H9 (cell line): ENCODE measurements around the gene KIF1A. TPM values are rescaled to one million over a fixed set of nuclear protein-coding genes. Genes with fewer than 3 reads are reported as not detected.
A peak's percentile ranks its signal among the peaks of the same experiment; 100 is the strongest.

Source experiments
- DNase-seq: peaks from one replicate; pipeline ENCODE4 v3.0.0-alpha.2; 2017
- H2AFZ ChIP-seq: one replicate; pipeline ENCODE4 v1.6.1; 2013; ENCODE audit warnings: mild to moderate bottlenecking, low read length, control low read depth, moderate library complexity
- H2AK5ac ChIP-seq: 2 replicates; pipeline ENCODE4 v1.6.1; 2013; ENCODE audit warnings: low read length, control low read depth, mixed read lengths; ENCODE audit not compliant: insufficient read length
- H2BK120ac ChIP-seq: one replicate; pipeline ENCODE4 v1.6.1; 2013; ENCODE audit warnings: low read depth, mild to moderate bottlenecking, low read length, control low read depth, inconsistent platforms; ENCODE audit not compliant: poor library complexity, severe bottlenecking
- H2BK12ac ChIP-seq: 2 replicates; pipeline ENCODE4 v1.6.1; 2013; ENCODE audit warnings: low read length, control low read depth, mixed read lengths, low read depth; ENCODE audit not compliant: insufficient read length
- H2BK15ac ChIP-seq: 2 replicates; pipeline ENCODE4 v1.6.1; 2013; ENCODE audit warnings: low read depth, low read length, control low read depth
- H2BK20ac ChIP-seq: one replicate; pipeline ENCODE4 v1.6.1; 2013; ENCODE audit warnings: low read depth, mild to moderate bottlenecking, low read length, control low read depth, inconsistent platforms; ENCODE audit not compliant: poor library complexity, severe bottlenecking
- H2BK5ac ChIP-seq: 2 replicates; pipeline ENCODE4 v1.6.1; 2013; ENCODE audit warnings: low read length, control low read depth, mixed read lengths; ENCODE audit not compliant: insufficient read length
- H3K14ac ChIP-seq: 2 replicates; pipeline ENCODE4 v1.6.1; 2013; ENCODE audit warnings: low read length, control low read depth; ENCODE audit not compliant: insufficient read depth
- H3K18ac ChIP-seq: 2 replicates; pipeline ENCODE4 v1.6.1; 2013; ENCODE audit warnings: low read depth, mild to moderate bottlenecking, mixed read lengths, low read length, control low read depth; ENCODE audit not compliant: insufficient read length
- H3K23ac ChIP-seq: 2 replicates; pipeline ENCODE4 v1.6.1; 2013; ENCODE audit warnings: low read length, control low read depth, mixed read lengths, low read depth; ENCODE audit not compliant: insufficient read length
- H3K23me2 ChIP-seq: 2 replicates; pipeline ENCODE4 v1.6.1; 2013; ENCODE audit warnings: low read depth, mild to moderate bottlenecking, mixed read lengths, low read length, control low read depth; ENCODE audit not compliant: insufficient read length, poor library complexity, severe bottlenecking
- H3K27ac ChIP-seq: 2 replicates; pipeline ENCODE4 v1.5.1; 2013; ENCODE audit warnings: low read length, control low read depth, mixed read lengths, low read depth; ENCODE audit not compliant: insufficient read length
- H3K27me3 ChIP-seq: 2 replicates; pipeline ENCODE4 v1.6.1; 2013; ENCODE audit warnings: low read length, control low read depth, inconsistent platforms; ENCODE audit not compliant: insufficient read depth
- H3K4ac ChIP-seq: 2 replicates; pipeline ENCODE4 v1.6.1; 2013; ENCODE audit warnings: low read depth, mild to moderate bottlenecking, control low read depth, inconsistent platforms, low read length, moderate library complexity
- H3K4me1 ChIP-seq: 2 replicates; pipeline ENCODE4 v1.6.1; 2013; ENCODE audit warnings: low read length, control low read depth, inconsistent platforms; ENCODE audit not compliant: insufficient read depth
- H3K4me2 ChIP-seq: 2 replicates; pipeline ENCODE4 v1.6.1; 2013; ENCODE audit warnings: low read length, control low read depth, mixed read lengths; ENCODE audit not compliant: insufficient read length, insufficient read depth
- H3K56ac ChIP-seq: 2 replicates; pipeline ENCODE4 v1.6.1; 2013; ENCODE audit warnings: low read depth, mild to moderate bottlenecking, mixed read lengths, low read length, control low read depth; ENCODE audit not compliant: insufficient read length
- H3K79me1 ChIP-seq: 2 replicates; pipeline ENCODE4 v1.6.1; 2013; ENCODE audit warnings: low read depth, mild to moderate bottlenecking, moderate library complexity, low read length, control low read depth, inconsistent platforms; ENCODE audit not compliant: insufficient read depth, poor library complexity, severe bottlenecking
- H3K79me2 ChIP-seq: 2 replicates; pipeline ENCODE4 v1.6.1; 2013; ENCODE audit warnings: low read length, control low read depth, inconsistent platforms; ENCODE audit not compliant: insufficient read depth
- H3K9ac ChIP-seq: 2 replicates; pipeline ENCODE4 v1.6.1; 2013; ENCODE audit warnings: low read length, control low read depth, mixed read lengths; ENCODE audit not compliant: insufficient read length; ENCODE audit errors: extremely low read depth
- H3K9me3 ChIP-seq: one replicate; pipeline ENCODE4 v1.6.1; 2013; ENCODE audit warnings: low read depth, low read length, inconsistent platforms; ENCODE audit not compliant: control insufficient read depth
- H3T11ph ChIP-seq: one replicate; pipeline ENCODE4 v1.6.1; 2013; ENCODE audit warnings: mild to moderate bottlenecking, low read length, control low read depth, inconsistent platforms
- H4K20me1 ChIP-seq: one replicate; pipeline ENCODE4 v1.6.1; 2013; ENCODE audit not compliant: control insufficient read depth, insufficient read length, insufficient read depth
- H4K5ac ChIP-seq: 2 replicates; pipeline ENCODE4 v1.6.1; 2013; ENCODE audit warnings: low read depth, mild to moderate bottlenecking, mixed read lengths, low read length, control low read depth; ENCODE audit not compliant: insufficient read length
- H4K8ac ChIP-seq: replicated peaks from 2 replicates; pipeline ENCODE4 v1.6.1; 2013; ENCODE audit warnings: low read length, control low read depth, mixed read lengths, low read depth; ENCODE audit not compliant: insufficient read length
- H4K91ac ChIP-seq: 2 replicates; pipeline ENCODE4 v1.6.1; 2013; ENCODE audit warnings: low read depth, mild to moderate bottlenecking, moderate library complexity, mixed read lengths, low read length, control low read depth; ENCODE audit not compliant: insufficient read length
- H3K27ac Mint-ChIP-seq, 3 experiments: 2 replicates in 2 of 3; 3 replicates in 1 of 3; pipeline ENCODE4 v1.8.0; 2020 to 2021; ENCODE audit warnings: mixed read lengths in 3 of 3, mild to moderate bottlenecking in 1 of 3, moderate library complexity in 1 of 3
- H3K27me3 Mint-ChIP-seq: 2 replicates; pipeline ENCODE4 v1.8.0; 2021; ENCODE audit warnings: low read depth, mild to moderate bottlenecking, moderate library complexity, mixed read lengths
- H3K36me3 Mint-ChIP-seq, 3 experiments: 2 replicates in 2 of 3; 3 replicates in 1 of 3; pipeline ENCODE4 v1.8.0; 2020 to 2021; ENCODE audit warnings: low read depth in 3 of 3, mixed read lengths in 3 of 3; ENCODE audit not compliant: insufficient read depth in 1 of 3
- H3K4me1 Mint-ChIP-seq, 2 experiments: 2 replicates each; pipeline ENCODE4 v1.8.0; 2020; ENCODE audit warnings: mixed read lengths in 2 of 2
- H3K4me3 Mint-ChIP-seq, 2 experiments: 2 replicates in 1 of 2; 3 replicates in 1 of 2; pipeline ENCODE4 v1.8.0; 2020 to 2021; ENCODE audit warnings: mild to moderate bottlenecking in 2 of 2, mixed read lengths in 2 of 2, moderate library complexity in 1 of 2
- H3K9me3 Mint-ChIP-seq, 2 experiments: 2 replicates in 1 of 2; 3 replicates in 1 of 2; pipeline ENCODE4 v1.8.0; 2020; ENCODE audit warnings: mild to moderate bottlenecking in 2 of 2, mixed read lengths in 2 of 2, moderate library complexity in 1 of 2
- WGBS: extraction: QIAGEN DNeasy Blood & Tissue Kit; methylation state at CpG from one replicate; pipeline ENCODE4 v1.1.7; 2013; ENCODE audit warnings: missing lambda C conversion rate, low lambda C conversion rate, mixed read lengths; ENCODE audit not compliant: insufficient read length; ENCODE audit errors: extremely low coverage; 5-methylcytosine and 5-hydroxymethylcytosine counted together
- total RNA-seq: library from RNA; stranded (reverse); gene quantifications from 2 replicates; pipeline ENCODE4 v1.2.1, GENCODE V29; 2021
- TF ChIP-seq, protein P1 (sequence below): fragments of 200-600 bp; sonication (generic); conservative IDR thresholded peaks from 3 replicates; pipeline ENCODE4 v1.8.0; 2021; ENCODE audit warnings: antibody characterized with exemption, mild to moderate bottlenecking

KIF1A gene
- total RNA-seq, 1 experiment from 2014 or later = 204 TPM

DNA sequence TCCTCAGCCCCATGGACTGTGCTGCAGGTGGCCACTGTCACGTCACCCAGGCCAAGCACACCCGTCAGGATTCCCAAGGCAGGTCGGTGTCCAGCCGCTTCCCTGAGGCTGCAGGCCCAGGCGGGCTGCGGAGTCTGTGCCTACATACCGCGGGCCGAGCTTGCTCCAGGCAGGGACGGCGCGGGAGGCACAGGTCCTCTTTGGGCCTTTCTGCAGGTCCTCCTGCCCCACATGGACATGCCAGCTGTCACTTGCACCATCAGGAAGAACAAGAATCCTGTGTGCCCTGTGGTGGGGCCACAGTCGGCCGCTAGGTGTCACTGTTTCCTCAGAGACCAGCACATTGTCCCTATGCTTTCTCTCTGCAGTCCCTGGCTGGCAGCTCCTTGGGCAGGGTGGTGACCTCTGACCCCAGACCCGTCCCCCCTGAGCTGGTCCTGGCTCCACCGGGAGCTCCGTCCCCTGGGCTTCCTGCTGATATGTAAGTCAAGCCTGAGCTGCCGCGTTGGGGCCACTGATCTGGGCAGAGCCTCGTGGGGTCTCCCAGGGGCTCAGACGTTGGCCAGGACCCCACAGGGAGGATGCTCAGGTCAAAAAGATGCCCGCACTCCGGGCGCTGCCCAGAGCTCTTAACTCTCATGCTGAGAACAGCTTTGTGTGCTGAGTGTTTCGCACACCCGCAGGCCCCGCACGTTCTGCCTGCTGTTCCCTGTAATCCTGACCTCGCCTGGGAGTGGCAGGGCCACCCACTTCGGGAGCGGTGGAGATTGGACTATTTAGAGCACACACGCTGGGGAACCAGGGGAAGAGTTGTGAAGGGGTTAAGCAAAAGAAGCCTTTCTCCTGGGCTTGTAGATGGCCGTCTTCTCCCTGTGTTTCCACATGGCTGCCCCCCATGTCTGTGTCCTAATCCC lies 31.3 kb upstream of the KIF1A start:
- Histone ChIP-seq H4K5ac (no peak overlapping the region), H2BK15ac (no peak overlapping the region), H3K27ac (no peak overlapping the region), H4K91ac (no peak overlapping the region), H2BK12ac (no peak overlapping the region), H3K4me1 (0 out of 2 replicates have a peak, but pooled peaks cover 7% of the 10 kb centered on the region), H3K14ac (no peak overlapping the region), H4K20me1 (no peaks in the 10 kb centered on the region), H3K4ac (no peak overlapping the region), H2BK5ac (no peak overlapping the region), H3K9me3 (no peaks in the 10 kb centered on the region), H3K18ac (no peak overlapping the region), H2BK20ac (no peak overlapping the region), H3K79me2 (no peaks in the 10 kb centered on the region), H3K4me2 (no peak overlapping the region), H3K9ac (no peak overlapping the region), H3T11ph (no peak overlapping the region), H4K8ac (no peak overlapping the region), H2AK5ac (no peak overlapping the region), H3K23me2 (no peaks in the 10 kb centered on the region), H2AFZ (no peak overlapping the region), H2BK120ac (no peak overlapping the region), H3K23ac (no peak overlapping the region), H3K27me3 (no peaks in the 10 kb centered on the region), H3K79me1 (no peaks in the 10 kb centered on the region), H3K56ac (no peak overlapping the region)
- Mint-ChIP-seq H3K27me3 (no peaks in the 10 kb centered on the region; the same call in 1 of the 2 replicates), H3K4me1 (peaks cover 17 to 23% of the 10 kb centered on the region in 2 experiments), H3K27ac (peak overlapping the region in 1 of 3 experiments; percentile 67; a peak in 1 of 7 replicates), H3K9me3 (peaks cover 5 to 12% of the 10 kb centered on the region in 2 experiments), H3K4me3 (no peak overlapping the region), H3K36me3 (peaks cover 0 to 6% (median 0%) of the 10 kb centered on the region in 3 experiments; a peak in 4 of 7 replicates)
- peak; percentile 93 for DNase-seq
- no CpG with 5 or more reads among the region's 33 CpGs for WGBS
- TF ChIP-seq, protein P1, sequence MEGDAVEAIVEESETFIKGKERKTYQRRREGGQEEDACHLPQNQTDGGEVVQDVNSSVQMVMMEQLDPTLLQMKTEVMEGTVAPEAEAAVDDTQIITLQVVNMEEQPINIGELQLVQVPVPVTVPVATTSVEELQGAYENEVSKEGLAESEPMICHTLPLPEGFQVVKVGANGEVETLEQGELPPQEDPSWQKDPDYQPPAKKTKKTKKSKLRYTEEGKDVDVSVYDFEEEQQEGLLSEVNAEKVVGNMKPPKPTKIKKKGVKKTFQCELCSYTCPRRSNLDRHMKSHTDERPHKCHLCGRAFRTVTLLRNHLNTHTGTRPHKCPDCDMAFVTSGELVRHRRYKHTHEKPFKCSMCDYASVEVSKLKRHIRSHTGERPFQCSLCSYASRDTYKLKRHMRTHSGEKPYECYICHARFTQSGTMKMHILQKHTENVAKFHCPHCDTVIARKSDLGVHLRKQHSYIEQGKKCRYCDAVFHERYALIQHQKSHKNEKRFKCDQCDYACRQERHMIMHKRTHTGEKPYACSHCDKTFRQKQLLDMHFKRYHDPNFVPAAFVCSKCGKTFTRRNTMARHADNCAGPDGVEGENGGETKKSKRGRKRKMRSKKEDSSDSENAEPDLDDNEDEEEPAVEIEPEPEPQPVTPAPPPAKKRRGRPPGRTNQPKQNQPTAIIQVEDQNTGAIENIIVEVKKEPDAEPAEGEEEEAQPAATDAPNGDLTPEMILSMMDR = peak; percentile 96
